GM12878 (cell line): Measurements from ENCODE around the gene ZBTB49.

ENCODE experiments used
- HDAC2 ChIP-seq: fragments of 200-600 bp; sonication (generic); IDR thresholded peaks from 2 replicates; pipeline ENCODE4 v1.6.1; 2017
- POLR2A ChIP-seq: IDR thresholded peaks from 2 replicates; pipeline ENCODE4 v1.6.1; 2011; ENCODE audit warnings: low read depth, mild to moderate bottlenecking, low read length
- RCOR1 ChIP-seq: conservative IDR thresholded peaks from 2 replicates; pipeline ENCODE4 v1.6.1; 2012; ENCODE audit warnings: low read depth, low read length, improper control_type of control experiment
- REST ChIP-seq: IDR thresholded peaks from 2 replicates; pipeline ENCODE4 v1.6.1; 2012; ENCODE audit warnings: mild to moderate bottlenecking, low read depth, low read length
- SP1 ChIP-seq: IDR thresholded peaks from one replicate; pipeline ENCODE4 v1.6.1; 2011; ENCODE audit warnings: low read depth, low read length
- STAT1 ChIP-seq: fragments of 450-650 bp; conservative IDR thresholded peaks from 2 replicates; pipeline ENCODE4 v1.6.1; 2014; ENCODE audit warnings: antibody characterized with exemption, mild to moderate bottlenecking
- TARDBP ChIP-seq: IDR thresholded peaks from 2 replicates; pipeline ENCODE4 v1.6.1; 2016; ENCODE audit warnings: borderline replicate concordance
- TF ChIP-seq, protein P1 (sequence below), 3 experiments: IDR thresholded peaks in 2 of 3; conservative IDR thresholded peaks in 1 of 3; 2 replicates each; pipeline ENCODE4 v1.5.1; 2011; ENCODE audit warnings: low read depth in 3 of 3, low read length in 3 of 3, mild to moderate bottlenecking in 3 of 3, control low read depth in 2 of 3, moderate library complexity in 2 of 3, inconsistent platforms in 1 of 3, mixed read lengths in 1 of 3; ENCODE audit not compliant: control insufficient read depth in 2 of 3, insufficient read depth in 1 of 3; ENCODE audit errors: extremely low read depth in 1 of 3

- TF ChIP-seq, protein P1, sequence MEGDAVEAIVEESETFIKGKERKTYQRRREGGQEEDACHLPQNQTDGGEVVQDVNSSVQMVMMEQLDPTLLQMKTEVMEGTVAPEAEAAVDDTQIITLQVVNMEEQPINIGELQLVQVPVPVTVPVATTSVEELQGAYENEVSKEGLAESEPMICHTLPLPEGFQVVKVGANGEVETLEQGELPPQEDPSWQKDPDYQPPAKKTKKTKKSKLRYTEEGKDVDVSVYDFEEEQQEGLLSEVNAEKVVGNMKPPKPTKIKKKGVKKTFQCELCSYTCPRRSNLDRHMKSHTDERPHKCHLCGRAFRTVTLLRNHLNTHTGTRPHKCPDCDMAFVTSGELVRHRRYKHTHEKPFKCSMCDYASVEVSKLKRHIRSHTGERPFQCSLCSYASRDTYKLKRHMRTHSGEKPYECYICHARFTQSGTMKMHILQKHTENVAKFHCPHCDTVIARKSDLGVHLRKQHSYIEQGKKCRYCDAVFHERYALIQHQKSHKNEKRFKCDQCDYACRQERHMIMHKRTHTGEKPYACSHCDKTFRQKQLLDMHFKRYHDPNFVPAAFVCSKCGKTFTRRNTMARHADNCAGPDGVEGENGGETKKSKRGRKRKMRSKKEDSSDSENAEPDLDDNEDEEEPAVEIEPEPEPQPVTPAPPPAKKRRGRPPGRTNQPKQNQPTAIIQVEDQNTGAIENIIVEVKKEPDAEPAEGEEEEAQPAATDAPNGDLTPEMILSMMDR (IDR thresholded peaks at IDR 0.05 in 2 of 3, conservative IDR thresholded peaks at IDR 0.05 in 1 of 3; ENCODE audit: control insufficient read depth in 2 of 3, extremely low read depth in 1 of 3, insufficient read depth in 1 of 3, low read depth in 3 of 3, low read length in 3 of 3), result no peak
- TF ChIP-seq POLR2A (no peak), RCOR1 (no peak), SP1 (no peak), REST (no peak), HDAC2 (no peak), TARDBP (no peak), STAT1 (no peak)
These were observed 78.9 kb downstream of the ZBTB49 start for GRCh38 chr4:4368809-4369580.
